Ramos (cell line): ENCODE data around the gene CAMLG.

ENCODE experiments used
- in situ Hi-C: fragments of 300-500 bp; cut with MboI; formaldehyde crosslinking; loops from one replicate; pipeline ENCODE4 v1.14.3; 2022; ENCODE audit warnings: low sequenced_read_pairs; ENCODE audit not compliant: unreplicated experiment

Gene CAMLG

GRCh38 chr5:134772461-134773125 is 34.2 kb downstream of the CAMLG start:
- in situ Hi-C loops = no loop called here

GRCh38 chr5:134777366-134777765 is 39.0 kb downstream of the CAMLG start:
- in situ Hi-C loops = no loop called here

GRCh38 chr5:134784241-134784920 is 46.0 kb downstream of the CAMLG start:
- in situ Hi-C loops = no loop called here

GRCh38 chr5:134784946-134785620 is 46.7 kb downstream of the CAMLG start:
- in situ Hi-C loops = no loop called here

GRCh38 chr5:134787692-134788091 is 49.3 kb downstream of the CAMLG start:
- in situ Hi-C loops = no loop called here

GRCh38 chr5:134791580-134791979 is 53.2 kb downstream of the CAMLG start:
- in situ Hi-C loops = no loop called here

GRCh38 chr5:134792286-134792685 is 53.9 kb downstream of the CAMLG start:
- in situ Hi-C loops = no loop called here

- in situ Hi-C loops = no loop called here
These were observed 54.8 kb downstream of the CAMLG start for GRCh38 chr5:134793111-134793510.

- in situ Hi-C loops = no loop called here
These were observed 55.7 kb downstream of the CAMLG start for GRCh38 chr5:134794082-134794481.

GRCh38 chr5:134794819-134795218 is 56.5 kb downstream of the CAMLG start:
- in situ Hi-C loops = no loop called here

- in situ Hi-C loops = no loop called here
These were observed 60.1 kb downstream of the CAMLG start for GRCh38 chr5:134798468-134798867.
